ENCODE data around the gene CCDC197. TPM values are rescaled to one million over a fixed set of nuclear protein-coding genes. Genes with fewer than 3 reads are reported as not detected.

The CCDC197 gene
- total RNA-seq: not detected
- long read RNA-seq, donor 1: 0 reads
- long read RNA-seq, donor 2: 0 reads

DNA sequence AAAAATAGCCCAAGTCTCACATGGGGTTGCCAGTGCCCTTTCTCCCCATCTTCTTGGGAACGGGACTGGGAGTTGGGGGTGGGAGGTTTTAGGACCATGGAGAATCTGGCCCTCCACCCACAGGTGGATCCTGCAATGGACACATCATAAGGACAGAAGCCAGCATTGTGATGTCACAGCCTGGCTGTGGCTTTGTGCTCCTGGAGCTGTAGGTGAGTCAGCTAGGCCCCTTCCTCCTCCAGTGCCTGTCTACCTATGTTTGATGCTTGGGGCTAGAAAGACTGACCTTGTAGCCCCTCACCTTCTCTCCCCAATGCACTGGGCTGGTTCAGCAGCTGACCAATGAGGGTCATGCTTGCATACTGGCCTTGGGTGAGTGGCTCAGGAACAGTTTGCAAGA, at the start of gene CCDC197:
CCDC197 (plus strand) TSS at position 220 of the 400 bp plus-strand sequence. CDS start 831 bp downstream, outside the sequence.
- no peak for ATAC-seq
- no peak within 1 kb of the TSS for H3K4me3 ChIP-seq
- H3K9me3 ChIP-seq: no peaks in the 10 kb centered on the region
- no peaks in the 10 kb centered on the region for H3K36me3 ChIP-seq (ENCODE audit: low read depth)
- DNase-seq: no peak
- intact Hi-C loops (cut with DNase I, micrococcal nuclease): no loop called here
- TF ChIP-seq, protein P1, sequence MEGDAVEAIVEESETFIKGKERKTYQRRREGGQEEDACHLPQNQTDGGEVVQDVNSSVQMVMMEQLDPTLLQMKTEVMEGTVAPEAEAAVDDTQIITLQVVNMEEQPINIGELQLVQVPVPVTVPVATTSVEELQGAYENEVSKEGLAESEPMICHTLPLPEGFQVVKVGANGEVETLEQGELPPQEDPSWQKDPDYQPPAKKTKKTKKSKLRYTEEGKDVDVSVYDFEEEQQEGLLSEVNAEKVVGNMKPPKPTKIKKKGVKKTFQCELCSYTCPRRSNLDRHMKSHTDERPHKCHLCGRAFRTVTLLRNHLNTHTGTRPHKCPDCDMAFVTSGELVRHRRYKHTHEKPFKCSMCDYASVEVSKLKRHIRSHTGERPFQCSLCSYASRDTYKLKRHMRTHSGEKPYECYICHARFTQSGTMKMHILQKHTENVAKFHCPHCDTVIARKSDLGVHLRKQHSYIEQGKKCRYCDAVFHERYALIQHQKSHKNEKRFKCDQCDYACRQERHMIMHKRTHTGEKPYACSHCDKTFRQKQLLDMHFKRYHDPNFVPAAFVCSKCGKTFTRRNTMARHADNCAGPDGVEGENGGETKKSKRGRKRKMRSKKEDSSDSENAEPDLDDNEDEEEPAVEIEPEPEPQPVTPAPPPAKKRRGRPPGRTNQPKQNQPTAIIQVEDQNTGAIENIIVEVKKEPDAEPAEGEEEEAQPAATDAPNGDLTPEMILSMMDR (IDR thresholded peaks at IDR 0.05): no peak
- H3K4me1 ChIP-seq (ENCODE audit: low read depth): peaks cover 3% of the 10 kb centered on the region

DNA sequence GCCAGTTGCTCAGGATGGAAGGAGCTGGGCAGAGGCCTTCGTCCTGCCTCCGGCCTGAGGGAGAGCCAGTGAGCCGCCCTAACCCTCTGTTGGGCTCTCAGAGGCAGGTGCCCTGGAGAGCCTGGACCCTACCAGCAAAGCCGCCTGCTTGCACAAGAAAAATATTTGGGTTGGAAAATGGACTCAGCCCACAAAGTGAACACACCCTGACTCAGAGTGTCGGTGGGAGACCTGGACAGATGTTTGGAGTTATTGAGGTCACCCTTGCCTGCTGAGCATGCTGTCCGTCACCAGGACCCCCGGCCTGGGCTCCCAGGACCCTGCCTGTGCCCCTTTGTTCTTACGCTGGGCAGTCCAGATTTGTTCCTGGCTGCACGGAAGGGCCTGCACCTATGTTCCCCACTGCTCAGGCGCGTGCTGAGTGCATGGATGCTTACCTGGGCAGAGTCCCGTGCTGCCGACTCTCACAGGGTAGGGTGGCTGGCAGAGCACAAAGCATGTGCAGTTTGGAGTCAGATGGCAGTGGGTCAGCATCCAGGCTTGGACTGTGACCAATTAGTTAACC, 47.5 kb upstream of the CCDC197 start:
- no peak for ATAC-seq
- TF ChIP-seq, protein P1 (IDR thresholded peaks at IDR 0.05): no peak
- intact Hi-C loops (cut with DNase I, micrococcal nuclease): no loop called here
- no peaks in the 10 kb centered on the region for H3K9me3 ChIP-seq
- peaks cover 3% of the 10 kb centered on the region for H3K4me1 ChIP-seq (ENCODE audit: low read depth)
- H3K36me3 ChIP-seq (ENCODE audit: low read depth): no peaks in the 10 kb centered on the region
- no peak overlapping the region for H3K4me3 ChIP-seq
- peak in 1 of 3 donors; percentile 33 for DNase-seq

DNA sequence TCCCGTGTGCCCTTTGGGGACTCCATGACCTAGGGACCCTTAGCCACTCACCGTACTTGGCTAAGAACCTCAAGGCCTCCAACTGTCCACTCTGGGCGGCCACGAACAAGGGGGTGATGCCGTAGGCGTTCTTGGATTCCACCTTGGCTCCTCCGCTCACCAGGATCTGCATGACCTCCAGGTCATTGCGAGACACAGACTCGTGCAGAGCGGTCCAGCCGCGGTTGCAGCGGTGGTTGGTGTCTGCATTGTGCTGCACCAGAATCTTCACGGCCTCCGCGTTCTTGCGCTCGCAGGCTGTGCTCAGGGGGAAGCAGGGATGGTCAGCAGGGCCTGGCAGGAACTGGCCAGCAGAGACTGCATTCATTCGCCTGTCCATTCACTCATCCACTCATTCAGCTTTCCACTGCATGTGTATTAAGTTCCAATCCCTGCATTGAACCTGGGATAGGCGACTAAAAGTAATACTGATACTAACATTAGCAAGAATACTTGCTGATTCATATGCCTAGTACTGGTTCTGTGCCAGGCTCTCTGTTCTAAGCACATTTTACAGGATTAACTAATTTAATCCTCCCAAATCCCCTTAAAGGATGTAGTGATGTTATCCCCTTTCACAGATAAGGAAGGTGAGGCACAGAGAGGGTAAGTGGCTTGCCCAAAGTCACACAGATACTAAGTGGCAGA, 46.0 kb upstream of the CCDC197 start:
- peaks cover 3% of the 10 kb centered on the region for H3K4me1 ChIP-seq (ENCODE audit: low read depth)
- intact Hi-C loops (cut with DNase I, micrococcal nuclease): no loop called here
- TF ChIP-seq, protein P1 (IDR thresholded peaks at IDR 0.05): no peak
- ATAC-seq (no peak), DNase-seq (peak in 1 of 3 donors; percentile 18)
- no peaks in the 10 kb centered on the region for H3K36me3 ChIP-seq (ENCODE audit: low read depth)
- no peak overlapping the region for H3K4me3 ChIP-seq
- H3K9me3 ChIP-seq: no peaks in the 10 kb centered on the region

DNA sequence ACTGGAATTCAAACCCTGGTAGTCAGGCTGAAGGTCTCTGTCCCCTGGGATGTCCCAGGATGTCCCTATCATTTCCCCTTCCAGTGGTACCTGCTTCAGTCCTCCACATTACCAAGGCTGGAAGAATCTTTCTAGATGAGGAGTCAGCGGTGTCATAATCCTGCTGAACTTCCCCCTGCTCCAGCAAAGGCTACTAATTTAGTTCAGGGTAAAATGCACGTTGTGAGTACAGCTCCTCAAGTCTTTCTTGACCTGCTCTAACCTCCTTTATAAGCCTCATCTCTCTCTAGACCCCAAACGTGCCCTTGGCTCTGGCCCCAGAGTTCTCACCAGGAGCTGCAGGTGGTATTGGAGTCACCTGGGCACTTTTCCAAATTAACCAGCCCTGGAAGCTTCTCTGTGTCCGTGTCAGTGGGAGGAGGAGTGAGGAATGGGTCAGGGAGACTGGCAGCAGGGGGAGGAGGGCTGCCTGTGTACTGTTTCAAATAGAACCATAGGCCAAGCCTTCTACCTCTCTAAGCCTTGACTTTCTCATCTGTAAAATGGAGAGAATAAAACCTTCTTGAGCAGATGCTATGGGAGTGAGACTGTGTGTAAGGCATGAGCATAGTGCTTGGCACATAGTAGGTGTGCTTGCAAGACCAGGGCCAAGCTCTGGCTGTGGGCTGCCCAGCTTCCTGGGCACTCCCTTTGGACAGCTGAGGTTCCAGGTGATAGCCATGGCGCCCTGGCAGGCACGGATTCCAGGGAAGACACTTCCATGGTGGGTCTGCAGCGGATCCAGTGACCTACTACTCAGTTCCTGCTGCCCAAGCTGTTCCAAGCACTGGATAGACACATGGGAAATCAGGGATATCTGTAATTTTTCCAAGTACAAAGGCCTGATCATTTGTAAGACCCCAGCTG, 45.2 kb upstream of the CCDC197 start:
- intact Hi-C loops (cut with DNase I, micrococcal nuclease): no loop called here
- DNase-seq (no peak), ATAC-seq (no peak)
- TF ChIP-seq, protein P1 (IDR thresholded peaks at IDR 0.05): no peak
- no peaks in the 10 kb centered on the region for H3K36me3 ChIP-seq (ENCODE audit: low read depth)
- peaks cover 3% of the 10 kb centered on the region for H3K4me1 ChIP-seq (ENCODE audit: low read depth)
- no peak overlapping the region for H3K4me3 ChIP-seq
- H3K9me3 ChIP-seq: no peaks in the 10 kb centered on the region

DNA sequence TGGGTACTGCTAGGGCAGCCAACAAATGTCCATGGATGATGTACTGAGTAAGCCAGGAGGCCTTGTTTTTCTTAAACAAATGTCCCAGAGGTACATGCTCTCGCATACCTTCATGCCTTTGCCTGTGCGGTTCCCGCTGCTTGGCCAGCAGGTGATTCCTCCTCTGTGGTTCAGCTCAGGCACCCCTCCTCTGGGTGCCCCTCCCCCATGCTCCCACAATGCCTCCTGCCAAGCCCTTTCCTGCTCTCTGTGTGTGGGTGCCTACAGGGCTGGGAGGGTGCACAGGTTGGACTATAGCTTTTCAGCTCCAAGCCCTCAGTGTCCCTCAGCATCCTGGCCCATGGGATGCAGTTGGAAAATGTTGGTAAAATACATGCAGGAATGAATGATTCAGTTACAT, 44.3 kb upstream of the CCDC197 start:
- H3K9me3 ChIP-seq: no peaks in the 10 kb centered on the region
- peaks cover 6% of the 10 kb centered on the region for H3K4me1 ChIP-seq (ENCODE audit: low read depth)
- TF ChIP-seq, protein P1 (IDR thresholded peaks at IDR 0.05): no peak
- intact Hi-C loops (cut with DNase I, micrococcal nuclease): no loop called here
- H3K36me3 ChIP-seq (ENCODE audit: low read depth): no peaks in the 10 kb centered on the region
- DNase-seq (no peak), ATAC-seq (no peak)
- no peak overlapping the region for H3K4me3 ChIP-seq
